Middle frontal gyrus (tissue), 1 donor: ENCODE measurements around the gene NOTCH4.

ENCODE experiments used
- DNase-seq: peaks from one replicate; pipeline ENCODE4 v3.0.0-alpha.2; 2015; ENCODE audit warnings: low spot score; ENCODE audit errors: extremely low spot score

The NOTCH4 gene

GRCh38 chr6:32181915-32182529, 41.8 kb downstream of the NOTCH4 start:
- no peak for DNase-seq

- DNase-seq: no peak
These were observed 42.6 kb downstream of the NOTCH4 start for GRCh38 chr6:32181148-32181702.

GRCh38 chr6:32179766-32180405, 44.0 kb downstream of the NOTCH4 start:
- DNase-seq: no peak

- DNase-seq: no peak
These were observed 45.1 kb downstream of the NOTCH4 start for GRCh38 chr6:32178547-32179440.

- peak; percentile 99 for DNase-seq
These were observed 45.9 kb downstream of the NOTCH4 start, which contains the start of gene RNF5 for GRCh38 chr6:32177788-32178546. TSS of gene RNF5 (plus strand) at chr6:32178405. CDS start at chr6:32178512, 107 bp downstream.

- DNase-seq: no peak
These were observed 46.6 kb downstream of the NOTCH4 start for GRCh38 chr6:32177183-32177787.

- no peak for DNase-seq
These were observed 47.2 kb downstream of the NOTCH4 start for GRCh38 chr6:32176476-32177182.

- DNase-seq: peak; percentile 93
These were observed 48.0 kb downstream of the NOTCH4 start, which contains the start of gene AGPAT1 for GRCh38 chr6:32175711-32176475. TSS of gene AGPAT1 (minus strand) at chr6:32176084. CDS start at chr6:32171496, 4,588 bp downstream.

GRCh38 chr6:32175322-32175710, 48.6 kb downstream of the NOTCH4 start:
- DNase-seq: no peak

GRCh38 chr6:32174416-32174815, 49.5 kb downstream of the NOTCH4 start:
- DNase-seq: no peak

GRCh38 chr6:32173051-32173727, 50.7 kb downstream of the NOTCH4 start:
- no peak for DNase-seq

- DNase-seq: no peak
These were observed 52.6 kb downstream of the NOTCH4 start for GRCh38 chr6:32171234-32171633.

- no peak for DNase-seq
These were observed 53.6 kb downstream of the NOTCH4 start for GRCh38 chr6:32170294-32170693.

GRCh38 chr6:32168807-32169591, 54.9 kb downstream of the NOTCH4 start:
- no peak for DNase-seq

- no peak for DNase-seq
These were observed 55.5 kb downstream of the NOTCH4 start for GRCh38 chr6:32168350-32168749.

- DNase-seq: no peak
These were observed 56.1 kb downstream of the NOTCH4 start for GRCh38 chr6:32167761-32168262.

- no peak for DNase-seq
These were observed 56.6 kb downstream of the NOTCH4 start for GRCh38 chr6:32167154-32167760.
